MM.1S (cell line): ENCODE data around the gene ENDOU.

Source experiments
- CTCF ChIP-seq: fragments of 300-600 bp; sonication (generic); IDR thresholded peaks from 2 replicates; pipeline ENCODE4 v1.5.1; 2016; ENCODE audit warnings: antibody characterized with exemption, low read length, mixed read lengths
- EZH2 ChIP-seq: fragments of 300-600 bp; sonication (generic); optimal IDR thresholded peaks from 2 replicates; pipeline ENCODE3; 2017; ENCODE audit warnings: low read depth, mild to moderate bottlenecking, antibody characterized with exemption, low read length, mixed read lengths
- EZH2phosphoT487 ChIP-seq: fragments of 300-600 bp; sonication (generic); IDR thresholded peaks from 2 replicates; pipeline ENCODE4 v1.6.1; 2018; ENCODE audit warnings: antibody characterized with exemption, low read length

DNA sequence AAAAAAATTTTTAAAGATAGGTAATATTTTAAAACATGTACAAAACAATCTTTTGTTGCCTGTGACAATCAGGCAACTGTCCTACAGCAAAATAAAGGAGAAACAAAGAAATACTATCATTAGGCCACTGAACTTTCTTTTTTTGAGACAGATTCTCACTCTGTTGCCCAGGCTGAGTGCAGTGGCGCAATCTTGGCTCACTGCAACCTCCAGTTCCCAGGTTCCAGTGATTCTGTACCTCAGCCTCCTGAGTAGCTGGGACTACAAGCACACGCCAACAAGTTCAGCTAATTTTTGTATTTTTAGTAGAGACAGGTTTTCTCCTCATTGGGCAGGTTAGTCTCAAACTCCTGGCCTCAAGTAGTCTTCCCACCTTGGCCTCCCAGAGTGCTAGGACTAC, 36.1 kb downstream of the ENDOU start:
- TF ChIP-seq CTCF (no peak), EZH2 (no peak), EZH2phosphoT487 (no peak)
